ENCODE results near the gene CERS6.

The CERS6 gene

GRCh38 chr2:168445960-168446359, 10.1 kb upstream of the CERS6 start:
- no peak for ATAC-seq

GRCh38 chr2:168448980-168449379, 7.1 kb upstream of the CERS6 start:
- ATAC-seq, result no peak

- no peak for ATAC-seq
Observed at GRCh38 chr2:168449419-168449818, 6.7 kb upstream of the CERS6 start.

- ATAC-seq, result no peak
Observed at GRCh38 chr2:168450171-168450570, 5.9 kb upstream of the CERS6 start.

- ATAC-seq, result no peak
Observed at GRCh38 chr2:168450732-168451131, 5.3 kb upstream of the CERS6 start.

GRCh38 chr2:168452781-168453180, 3.3 kb upstream of the CERS6 start:
- no peak for ATAC-seq

- ATAC-seq, result no peak
Observed at GRCh38 chr2:168453404-168453803, 2.7 kb upstream of the CERS6 start.

- ATAC-seq, result no peak
Observed at GRCh38 chr2:168454737-168455644, 1.1 kb upstream of the CERS6 start.

- ATAC-seq, result peak; percentile 18 to 21
Observed at GRCh38 chr2:168456521-168457189, 583 bp downstream of the CERS6 start.

- no peak for ATAC-seq
Observed at GRCh38 chr2:168457190-168457895, 1.3 kb downstream of the CERS6 start.

- no peak for ATAC-seq
Observed at GRCh38 chr2:168458139-168458538, 2.1 kb downstream of the CERS6 start.

GRCh38 chr2:168459256-168459655, 3.2 kb downstream of the CERS6 start:
- ATAC-seq, result no peak

- ATAC-seq, result no peak
Observed at GRCh38 chr2:168460571-168460970, 4.5 kb downstream of the CERS6 start.

GRCh38 chr2:168461178-168461941, 5.3 kb downstream of the CERS6 start:
- no peak for ATAC-seq

- no peak for ATAC-seq
Observed at GRCh38 chr2:168461942-168462331, 5.9 kb downstream of the CERS6 start.

GRCh38 chr2:168462543-168463045, 6.5 kb downstream of the CERS6 start:
- ATAC-seq, result no peak

GRCh38 chr2:168465594-168465993, 9.5 kb downstream of the CERS6 start:
- ATAC-seq, result peak in 1 of 2 donors; percentile 28

GRCh38 chr2:168466190-168466737, 10.2 kb downstream of the CERS6 start:
- no peak for ATAC-seq

- ATAC-seq, result no peak
Observed at GRCh38 chr2:168466834-168467565, 10.9 kb downstream of the CERS6 start.

- ATAC-seq, result no peak
Observed at GRCh38 chr2:168467729-168468128, 11.7 kb downstream of the CERS6 start.

GRCh38 chr2:168468354-168468753, 12.3 kb downstream of the CERS6 start:
- no peak for ATAC-seq
